ENCODE results near the gene TNK1.

- TF ChIP-seq CTCF (IDR thresholded peaks at IDR 0.05; ENCODE audit: insufficient read depth, low read length): no peak
- TF ChIP-seq POLR2AphosphoS5 (IDR thresholded peaks at IDR 0.05; ENCODE audit: low read depth): no peak
Measured at GRCh38 chr17:7437369-7437863, 56.5 kb downstream of the TNK1 start.

All from HL-60 (cell line).